Superior temporal gyrus (tissue), 1 donor: ENCODE data around the gene CITED1.
A peak's percentile ranks its signal among the peaks of the same experiment; 100 is the strongest.
"Not testable (repeated sequence)": the region's sequence is repeated elsewhere in the genome, so short reads cannot be mapped to it uniquely, and the experiment has no call there.

Experiments used
- DNase-seq: peaks from one replicate; pipeline ENCODE4 v3.0.0-alpha.2; 2016; ENCODE audit errors: extremely low spot score

CITED1 gene

GRCh38 chrX:72305286-72306084 is at the start of gene CITED1:
CITED1 (minus strand) TSS chrX:72305914; CDS start chrX:72302869, 3,045 bp downstream.
- DNase-seq: no peak

- no peak for DNase-seq
Observed at GRCh38 chrX:72352786-72353185, 47.1 kb upstream of the CITED1 start.

- no peak for DNase-seq
Observed at GRCh38 chrX:72351606-72352334, 46.1 kb upstream of the CITED1 start.

GRCh38 chrX:72349190-72349589 is 43.5 kb upstream of the CITED1 start:
- no peak for DNase-seq

GRCh38 chrX:72348247-72348979 is 42.7 kb upstream of the CITED1 start:
- DNase-seq: peak; percentile 12

- DNase-seq: no peak
Observed at GRCh38 chrX:72347366-72347765, 41.7 kb upstream of the CITED1 start.

GRCh38 chrX:72346302-72346949 is 40.7 kb upstream of the CITED1 start:
- DNase-seq: no peak

GRCh38 chrX:72340626-72341025 is 34.9 kb upstream of the CITED1 start:
- no peak for DNase-seq

GRCh38 chrX:72340041-72340440 is 34.3 kb upstream of the CITED1 start:
- DNase-seq: peak; percentile 12

GRCh38 chrX:72330131-72330530 is 24.4 kb upstream of the CITED1 start:
- no peak for DNase-seq

- no peak for DNase-seq
Observed at GRCh38 chrX:72326605-72327300, 21.0 kb upstream of the CITED1 start.

- DNase-seq: not testable (repeated sequence)
Observed at GRCh38 chrX:72319651-72320050, 13.9 kb upstream of the CITED1 start.

GRCh38 chrX:72317139-72317538 is 11.4 kb upstream of the CITED1 start:
- DNase-seq: no peak

- no peak for DNase-seq
Observed at GRCh38 chrX:72316408-72317110, 10.8 kb upstream of the CITED1 start.

- no peak for DNase-seq
Observed at GRCh38 chrX:72314881-72315280, 9.2 kb upstream of the CITED1 start.

GRCh38 chrX:72313707-72314641 is 8.3 kb upstream of the CITED1 start:
- DNase-seq: no peak

- no peak for DNase-seq
Observed at GRCh38 chrX:72312311-72312940, 6.7 kb upstream of the CITED1 start.

- DNase-seq: no peak
Observed at GRCh38 chrX:72309297-72310071, 3.8 kb upstream of the CITED1 start.
